Skeletal muscle satellite cell (primary cell): ENCODE measurements around the gene IKBKE.

Experiments
- H3K27me3 ChIP-seq: 2 replicates; pipeline ENCODE4 v1.7.0; 2013; ENCODE audit warnings: low read length; ENCODE audit not compliant: control insufficient read depth, insufficient read depth
- H3K36me3 ChIP-seq: 2 replicates; pipeline ENCODE4 v1.7.0; 2013; ENCODE audit warnings: mild to moderate bottlenecking, control low read depth, low read length; ENCODE audit not compliant: insufficient read depth
- H3K4me1 ChIP-seq: 2 replicates; pipeline ENCODE4 v1.7.0; 2013; ENCODE audit warnings: low read length; ENCODE audit not compliant: control insufficient read depth, insufficient read depth
- H3K4me2 ChIP-seq: 2 replicates; pipeline ENCODE4 v1.7.0; 2013; ENCODE audit warnings: mild to moderate bottlenecking, low read length
- H3K4me3 ChIP-seq: 2 replicates; pipeline ENCODE4 v1.7.0; 2013; ENCODE audit warnings: low read length
- H3K9ac ChIP-seq: 2 replicates; pipeline ENCODE4 v1.7.0; 2013; ENCODE audit warnings: mild to moderate bottlenecking, low read depth, low read length, moderate library complexity
- H3K9me3 ChIP-seq: replicated peaks from 2 replicates; pipeline ENCODE4 v1.7.0; 2013; ENCODE audit warnings: mild to moderate bottlenecking, control low read depth, low read length

The IKBKE gene

GRCh38 chr1:206500046-206500445 lies 29.8 kb downstream of the IKBKE start:
- Histone ChIP-seq H3K4me3 (no peak overlapping the region), H3K27me3 (no peaks in the 10 kb centered on the region), H3K36me3 (peaks cover 8% of the 10 kb centered on the region), H3K4me1 (peaks cover 36% of the 10 kb centered on the region), H3K4me2 (no peak overlapping the region), H3K9ac (no peak overlapping the region), H3K9me3 (no peaks in the 10 kb centered on the region)

GRCh38 chr1:206501881-206502280 lies 31.6 kb downstream of the IKBKE start:
- Histone ChIP-seq H3K4me1 (peaks cover 36% of the 10 kb centered on the region), H3K9me3 (no peaks in the 10 kb centered on the region), H3K4me3 (no peak overlapping the region)

GRCh38 chr1:206502403-206502802 lies 32.1 kb downstream of the IKBKE start:
- no peaks in the 10 kb centered on the region for H3K36me3 ChIP-seq
- H3K9me3 ChIP-seq, result no peaks in the 10 kb centered on the region
- H3K27me3 ChIP-seq, result peaks cover 8% of the 10 kb centered on the region
- no peak overlapping the region for H3K4me2 ChIP-seq
- H3K4me3 ChIP-seq, result no peak overlapping the region
- H3K9ac ChIP-seq, result no peak overlapping the region
- peaks cover 39% of the 10 kb centered on the region for H3K4me1 ChIP-seq

More at GRCh38 chr1:206501881-206502280, 31.6 kb downstream of the IKBKE start:
- Histone ChIP-seq H3K9ac (peak overlapping the region; percentile 4), H3K36me3 (no peaks in the 10 kb centered on the region), H3K4me2 (peak overlapping the region; percentile 49), H3K27me3 (peaks cover 5% of the 10 kb centered on the region)

- H3K9me3 ChIP-seq, result no peaks in the 10 kb centered on the region
- no peak overlapping the region for H3K9ac ChIP-seq
- H3K4me2 ChIP-seq, result no peak overlapping the region
- no peaks in the 10 kb centered on the region for H3K36me3 ChIP-seq
- H3K27me3 ChIP-seq, result peaks cover 8% of the 10 kb centered on the region
- H3K4me1 ChIP-seq, result peaks cover 39% of the 10 kb centered on the region
- no peak overlapping the region for H3K4me3 ChIP-seq
Measured at GRCh38 chr1:206502812-206503211, 32.5 kb downstream of the IKBKE start.

- Histone ChIP-seq H3K36me3 (no peaks in the 10 kb centered on the region), H3K9ac (peak overlapping the region; percentile 49), H3K4me1 (peaks cover 39% of the 10 kb centered on the region), H3K27me3 (peaks cover 16% of the 10 kb centered on the region), H3K9me3 (no peaks in the 10 kb centered on the region), H3K4me3 (no peak overlapping the region), H3K4me2 (peak overlapping the region; percentile 58)
Measured at GRCh38 chr1:206503591-206504362, 33.5 kb downstream of the IKBKE start.

GRCh38 chr1:206504363-206504713 lies 34.1 kb downstream of the IKBKE start:
- H3K4me1 ChIP-seq, result peaks cover 39% of the 10 kb centered on the region
- no peak overlapping the region for H3K4me3 ChIP-seq
- peaks cover 19% of the 10 kb centered on the region for H3K27me3 ChIP-seq
- H3K9me3 ChIP-seq, result no peaks in the 10 kb centered on the region
- H3K36me3 ChIP-seq, result no peaks in the 10 kb centered on the region
- H3K9ac ChIP-seq, result no peak overlapping the region
- H3K4me2 ChIP-seq, result peak overlapping the region; percentile 63

GRCh38 chr1:206505702-206506355 lies 35.6 kb downstream of the IKBKE start:
- no peak overlapping the region for H3K4me3 ChIP-seq
- no peaks in the 10 kb centered on the region for H3K36me3 ChIP-seq
- peaks cover 19% of the 10 kb centered on the region for H3K27me3 ChIP-seq
- H3K9me3 ChIP-seq, result no peaks in the 10 kb centered on the region
- peaks cover 37% of the 10 kb centered on the region for H3K4me1 ChIP-seq
- no peak overlapping the region for H3K9ac ChIP-seq
- H3K4me2 ChIP-seq, result no peak overlapping the region

GRCh38 chr1:206506405-206507283 lies 36.4 kb downstream of the IKBKE start:
- Histone ChIP-seq H3K36me3 (no peaks in the 10 kb centered on the region), H3K4me3 (peak overlapping the region; percentile 72), H3K9ac (no peak overlapping the region), H3K9me3 (no peaks in the 10 kb centered on the region), H3K4me2 (peak overlapping the region; percentile 88), H3K27me3 (peaks cover 19% of the 10 kb centered on the region), H3K4me1 (peaks cover 29% of the 10 kb centered on the region)

GRCh38 chr1:206507284-206508129 lies 37.2 kb downstream of the IKBKE start, which contains the start of gene RASSF5:
Gene RASSF5, plus strand, starts transcription at chr1:206507531. Its CDS starts 72 bp downstream, at chr1:206507603.
- Histone ChIP-seq H3K4me1 (peaks cover 24% of the 10 kb centered on the region), H3K27me3 (peaks cover 19% of the 10 kb centered on the region), H3K4me2 (peak within 1 kb of the TSS; percentile 88), H3K9me3 (no peaks in the 10 kb centered on the region), H3K4me3 (peak within 1 kb of the TSS; percentile 72), H3K9ac (peak within 1 kb of the TSS; percentile 49), H3K36me3 (no peaks in the 10 kb centered on the region)

- peaks cover 19% of the 10 kb centered on the region for H3K27me3 ChIP-seq
- H3K36me3 ChIP-seq, result no peaks in the 10 kb centered on the region
- H3K4me1 ChIP-seq, result peaks cover 29% of the 10 kb centered on the region
- H3K4me2 ChIP-seq, result peak overlapping the region; percentile 88
- H3K9ac ChIP-seq, result no peak overlapping the region
- H3K4me3 ChIP-seq, result no peak overlapping the region
- H3K9me3 ChIP-seq, result no peaks in the 10 kb centered on the region
Measured at GRCh38 chr1:206508130-206508889, 38.0 kb downstream of the IKBKE start.
